Kidney capillary endothelial cell (primary cell): ENCODE data around the gene CLEC1A.
"Not testable (repeated sequence)": the region's sequence is repeated elsewhere in the genome, so short reads cannot be mapped to it uniquely, and the experiment has no call there.

Experiments
- DNase-seq: peaks from one replicate; pipeline ENCODE4 v3.0.0-alpha.2; 2018; ENCODE audit warnings: low spot score

The CLEC1A gene

GRCh38 chr12:10052193-10052913 lies 46.4 kb downstream of the CLEC1A start:
- DNase-seq = no peak

- no peak for DNase-seq
Measured at GRCh38 chr12:10048526-10048925, 50.3 kb downstream of the CLEC1A start.

DNA sequence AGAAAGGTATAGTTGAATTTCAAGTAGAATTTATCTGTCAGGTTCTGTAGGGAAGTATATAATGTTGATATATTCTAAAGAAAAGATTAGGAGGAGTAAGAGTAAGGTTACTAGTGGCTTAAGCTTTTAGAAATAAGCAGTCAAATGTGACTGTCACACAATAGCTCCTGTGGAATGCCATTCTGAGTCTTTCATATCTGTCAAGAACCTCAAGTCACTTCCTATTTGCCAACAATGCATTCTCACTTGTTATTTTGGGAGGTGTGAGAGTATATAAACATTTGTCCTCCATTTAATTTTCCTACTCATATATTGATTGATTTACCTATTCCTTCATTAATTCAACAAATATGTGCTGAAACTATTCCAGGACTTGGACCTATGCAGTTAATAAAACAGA lies 56.6 kb downstream of the CLEC1A start:
- peak; percentile 56 for DNase-seq

DNA sequence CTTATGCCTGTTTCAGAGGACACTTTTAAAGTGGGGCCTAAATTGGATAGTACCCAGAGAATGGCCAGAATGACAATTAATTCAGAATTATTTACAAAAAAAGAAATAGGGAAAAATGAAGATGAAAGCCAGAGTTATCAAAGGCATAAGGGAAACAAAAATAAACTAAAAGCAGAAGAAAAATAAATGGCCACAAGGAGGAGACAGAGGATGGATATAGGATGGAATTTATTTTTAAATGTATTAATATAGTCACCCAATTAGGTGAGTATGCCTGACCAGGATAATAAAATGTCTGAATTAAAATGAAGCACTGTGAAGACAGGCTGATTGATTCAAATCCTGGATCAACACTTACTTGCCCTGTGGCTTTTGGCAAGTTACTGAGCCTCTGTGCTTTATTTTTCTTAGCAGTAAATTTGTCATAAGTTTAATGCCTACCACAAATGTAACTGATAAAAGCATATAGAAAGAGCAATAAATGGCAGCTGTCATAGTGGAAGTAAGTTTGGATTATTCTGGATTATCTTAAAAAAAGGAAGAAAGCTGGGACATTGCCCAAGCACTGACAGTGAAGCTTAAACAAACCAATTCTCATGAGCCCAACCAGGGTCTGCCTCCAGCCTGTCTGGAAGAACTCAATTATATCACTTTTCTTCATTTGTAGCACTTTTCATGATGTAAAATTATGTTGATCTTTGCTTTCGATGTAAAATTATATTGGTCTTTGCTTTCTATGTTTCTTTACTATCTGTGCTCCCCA lies 64.8 kb downstream of the CLEC1A start:
- peak; percentile 79 for DNase-seq

GRCh38 chr12:10031771-10032175 lies 67.0 kb downstream of the CLEC1A start:
- DNase-seq = peak; percentile 97

DNA sequence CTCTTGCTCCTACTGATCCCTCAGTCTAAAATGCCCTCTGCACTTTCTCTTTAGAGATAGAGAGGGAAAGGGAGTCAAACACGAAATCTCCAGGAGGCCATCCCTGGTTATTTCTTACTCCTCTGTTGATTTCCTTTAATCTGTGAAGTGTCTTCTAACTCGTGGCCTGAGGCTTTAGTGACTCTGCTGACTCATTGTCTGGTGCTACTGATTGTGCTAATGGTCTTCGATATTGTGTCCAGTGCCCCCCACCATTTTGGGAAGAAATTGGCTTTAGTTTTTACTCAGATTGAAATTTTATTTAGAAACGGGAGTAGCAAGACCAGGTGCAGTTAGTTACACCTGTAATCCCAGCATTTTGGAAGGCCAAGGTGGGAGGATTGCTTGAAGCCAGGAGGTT lies 67.5 kb downstream of the CLEC1A start:
- DNase-seq = peak; percentile 81

DNA sequence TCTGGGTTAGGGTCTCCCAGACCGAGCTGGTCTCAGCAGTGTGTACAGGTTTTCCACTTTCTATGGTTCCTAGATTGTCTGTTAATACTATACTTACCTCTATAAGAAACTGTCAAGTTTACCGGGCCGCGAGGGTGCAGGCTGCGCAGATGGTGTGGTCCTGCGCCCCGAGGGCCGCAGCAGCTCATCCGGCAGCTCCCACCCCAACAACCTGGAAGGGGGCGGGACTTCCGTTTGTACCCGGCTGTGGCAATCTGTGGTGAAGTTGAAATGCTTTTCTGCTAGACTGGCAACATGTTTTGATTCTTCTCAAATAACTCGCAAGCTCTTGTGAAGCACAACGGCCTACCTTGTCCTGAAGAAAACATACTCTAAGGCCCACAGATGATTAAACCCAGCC lies 68.3 kb downstream of the CLEC1A start, which contains the start of gene CLEC9A:
Gene CLEC9A, plus strand, starts transcription at position 237 of the 400 bp plus-strand sequence. CDS start 22,006 bp downstream, outside the sequence.
- no peak for DNase-seq

DNA sequence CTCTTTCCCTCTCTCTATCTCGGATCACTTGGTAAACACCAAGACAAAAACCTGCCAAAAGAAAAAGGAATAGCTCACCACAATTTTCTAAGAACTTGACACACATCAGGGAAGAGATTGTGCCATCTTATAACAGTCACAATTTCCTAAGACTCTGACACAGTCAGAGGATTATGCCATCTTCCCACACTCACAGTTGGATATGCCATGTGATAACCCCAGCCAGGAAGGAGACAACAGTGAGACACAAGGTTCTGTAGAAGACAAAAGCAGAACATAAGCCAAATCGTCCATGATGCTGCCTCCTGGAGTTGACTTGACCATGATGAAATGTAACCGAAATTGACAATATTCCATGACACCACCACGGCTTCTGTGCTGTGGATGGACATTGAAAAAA lies 71.1 kb downstream of the CLEC1A start:
- DNase-seq = no peak

DNA sequence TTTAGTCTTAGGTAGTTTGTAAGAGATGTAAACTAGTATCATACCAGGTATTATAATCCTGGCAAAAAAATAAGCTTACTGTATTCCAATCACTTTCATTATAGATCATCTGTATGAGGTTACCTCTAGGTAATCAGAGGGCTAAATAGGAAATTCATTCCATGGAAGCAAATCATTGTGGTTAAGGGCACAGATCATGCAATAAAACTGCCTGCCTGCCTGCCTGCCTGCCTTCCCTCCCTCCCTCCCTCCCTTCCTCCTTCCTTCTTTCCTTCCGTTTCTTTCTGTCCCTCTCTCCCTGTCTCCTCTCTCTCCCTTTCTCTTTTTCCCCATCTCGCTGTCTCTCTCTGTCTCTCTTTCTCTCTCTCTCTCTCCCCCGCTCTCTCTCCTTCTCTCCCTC lies 71.5 kb downstream of the CLEC1A start:
- DNase-seq = no peak

GRCh38 chr12:10026666-10027065 lies 72.1 kb downstream of the CLEC1A start:
- DNase-seq = not testable (repeated sequence)

DNA sequence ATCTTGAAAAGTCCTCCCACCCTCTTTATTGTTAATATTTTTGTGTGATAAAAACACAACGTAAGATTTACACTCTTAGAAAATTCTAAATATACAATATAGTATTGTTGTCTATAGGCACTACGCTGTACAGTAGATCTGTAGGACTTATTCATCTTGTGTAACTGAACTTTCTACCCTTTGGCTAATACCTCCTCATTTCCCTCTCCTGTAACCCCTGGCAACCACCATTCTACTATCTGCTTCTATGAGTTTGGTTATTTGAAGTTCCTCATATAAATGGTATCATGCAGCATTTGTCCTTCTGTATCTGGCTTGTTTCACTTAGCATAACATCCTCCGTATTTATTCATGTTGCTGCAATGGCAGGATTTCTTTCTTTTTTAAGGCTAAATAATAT lies 73.5 kb downstream of the CLEC1A start:
- no peak for DNase-seq

DNA sequence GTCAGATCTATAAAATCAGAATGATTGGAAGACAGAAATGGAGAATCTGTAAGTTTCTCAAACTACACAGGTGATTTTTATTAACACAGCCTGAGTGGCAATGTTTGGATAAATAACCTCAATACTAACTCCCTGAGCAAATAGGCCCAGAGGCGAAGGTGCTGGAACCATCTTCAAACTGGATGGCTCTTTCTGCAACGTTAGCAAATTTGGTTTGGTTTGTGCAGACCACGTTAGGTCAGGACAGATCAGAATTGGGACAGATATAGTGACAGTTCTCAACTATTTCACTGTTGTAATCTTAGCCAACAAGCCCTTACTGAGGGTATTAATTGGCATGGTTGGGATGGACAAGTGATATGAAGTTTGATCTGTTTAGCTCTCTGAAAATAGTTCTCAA lies 77.4 kb downstream of the CLEC1A start:
- DNase-seq = no peak
